MCF 10A (cell line): Measurements from ENCODE around the gene CDCA7. TPM values are rescaled to one million over a fixed set of nuclear protein-coding genes. Genes with fewer than 3 reads are reported as not detected.
"Not testable (repeated sequence)": the region's sequence is repeated elsewhere in the genome, so short reads cannot be mapped to it uniquely, and the experiment has no call there.

ENCODE experiments used
- BruUV-seq: library from RNA; stranded (reverse); fragments of 400-500 nt; replicated peaks from 2 replicates; lab custom pipeline; 2021; lab: Mats Ljungman, UMichigan
- CTCF ChIA-PET: fragments of 300-600 bp; sonication (Branson Sonifier 250); formaldehyde crosslinking; extraction: SDS; loops from one replicate; lab custom pipeline; 2021; ENCODE audit warnings: antibody characterized with exemption, inconsistent platforms; lab: Yijun Ruan, JAX
- POLR2A ChIA-PET: fragments of 300-600, 350-650 bp; sonication (Branson Sonifier 250); formaldehyde crosslinking; extraction: SDS; loops from one replicate; lab custom pipeline; 2020; ENCODE audit warnings: antibody characterized with exemption, inconsistent platforms; lab: Yijun Ruan, JAX
- DNase-seq: peaks from one replicate; pipeline ENCODE4 v3.0.0-alpha.2; 2018; ENCODE audit not compliant: unreplicated experiment
- H3K27ac Mint-ChIP-seq: one replicate; pipeline ENCODE4 v1.8.0; 2022; ENCODE audit warnings: mild to moderate bottlenecking, low read depth, mixed read lengths; ENCODE audit not compliant: unreplicated experiment
- H3K27me3 Mint-ChIP-seq: one replicate; pipeline ENCODE4 v1.8.0; 2022; ENCODE audit warnings: mixed read lengths; ENCODE audit not compliant: insufficient read depth, unreplicated experiment
- H3K36me3 Mint-ChIP-seq: one replicate; pipeline ENCODE4 v1.8.0; 2022; ENCODE audit warnings: mild to moderate bottlenecking, moderate library complexity, mixed read lengths; ENCODE audit not compliant: insufficient read depth, unreplicated experiment
- H3K4me1 Mint-ChIP-seq: one replicate; pipeline ENCODE4 v1.8.0; 2022; ENCODE audit warnings: mixed read lengths; ENCODE audit not compliant: insufficient read depth, unreplicated experiment
- H3K4me3 Mint-ChIP-seq: one replicate; pipeline ENCODE4 v1.8.0; 2022; ENCODE audit warnings: mild to moderate bottlenecking, moderate library complexity, mixed read lengths; ENCODE audit not compliant: unreplicated experiment
- H3K9me3 Mint-ChIP-seq: one replicate; pipeline ENCODE4 v1.8.0; 2022; ENCODE audit warnings: mixed read lengths; ENCODE audit not compliant: unreplicated experiment
- intact Hi-C: fragments of 100-400 bp; cut with micrococcal nuclease; formaldehyde crosslinking; loops from 2 replicates; pipeline ENCODE4 v1.14.1; 2022
- total RNA-seq: library from RNA; stranded (reverse); gene quantifications from 2 replicates; pipeline ENCODE4 v1.2.3, GENCODE V29; 2022
- TF ChIP-seq, protein P1 (sequence below): fragments of 200-600 bp; IDR thresholded peaks from one replicate; pipeline ENCODE4 v1.8.0; 2022; ENCODE audit warnings: antibody characterized with exemption, mild to moderate bottlenecking; ENCODE audit not compliant: unreplicated experiment

The CDCA7 gene
- total RNA-seq, 1 experiment from 2014 or later: 14.0 TPM

DNA sequence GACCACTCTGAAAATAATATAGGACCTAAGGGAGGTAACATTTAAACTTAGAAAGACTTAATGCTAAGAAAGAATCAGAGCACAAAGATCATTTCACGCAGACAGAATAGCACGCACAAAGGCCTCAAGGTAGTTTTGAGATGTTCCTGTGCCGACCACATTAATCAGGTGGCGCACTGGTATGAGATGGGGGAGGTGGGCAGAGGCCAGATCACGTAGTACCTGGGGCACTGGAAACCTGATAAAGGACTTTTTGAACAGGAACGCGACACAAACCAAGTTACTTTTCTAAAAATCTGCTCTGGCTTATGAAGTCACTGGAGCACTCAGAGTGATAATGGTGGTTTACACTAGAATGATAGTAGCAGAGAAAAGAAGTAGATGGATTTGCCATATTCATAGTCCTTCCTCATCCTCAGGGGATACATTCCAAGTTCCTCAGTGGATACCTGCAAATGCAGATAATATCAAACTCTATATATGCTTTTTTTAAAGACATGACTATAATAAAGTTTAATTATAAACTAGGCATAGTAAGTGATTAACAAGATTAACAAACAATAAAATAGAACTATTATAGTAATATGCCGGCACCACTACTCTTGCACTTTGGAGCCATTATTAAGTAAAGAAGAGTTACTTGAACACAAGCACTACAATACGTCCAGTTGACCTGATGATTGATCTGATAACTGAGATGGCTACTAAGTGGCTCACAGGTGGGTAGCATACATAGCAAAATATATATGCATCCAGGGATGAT is 42.6 kb upstream of the CDCA7 start:
- DNase-seq: no peak
- H3K4me1 Mint-ChIP-seq: no peaks in the 10 kb centered on the region
- no peak overlapping the region for H3K27ac Mint-ChIP-seq
- ChIA-PET POLR2A (no interaction called here), CTCF (interaction anchor here (0.6 kb wide), 1 partner anchor 487 kb away, joined by 3 read pairs; no protein-coding TSS in a partner anchor)
- no peak overlapping the region for H3K4me3 Mint-ChIP-seq
- H3K27me3 Mint-ChIP-seq: no peaks in the 10 kb centered on the region
- no TSS peak for BruUV-seq
- no peaks in the 10 kb centered on the region for H3K9me3 Mint-ChIP-seq
- intact Hi-C loops: no loop called here
- peaks cover 5% of the 10 kb centered on the region for H3K36me3 Mint-ChIP-seq
- TF ChIP-seq, protein P1, sequence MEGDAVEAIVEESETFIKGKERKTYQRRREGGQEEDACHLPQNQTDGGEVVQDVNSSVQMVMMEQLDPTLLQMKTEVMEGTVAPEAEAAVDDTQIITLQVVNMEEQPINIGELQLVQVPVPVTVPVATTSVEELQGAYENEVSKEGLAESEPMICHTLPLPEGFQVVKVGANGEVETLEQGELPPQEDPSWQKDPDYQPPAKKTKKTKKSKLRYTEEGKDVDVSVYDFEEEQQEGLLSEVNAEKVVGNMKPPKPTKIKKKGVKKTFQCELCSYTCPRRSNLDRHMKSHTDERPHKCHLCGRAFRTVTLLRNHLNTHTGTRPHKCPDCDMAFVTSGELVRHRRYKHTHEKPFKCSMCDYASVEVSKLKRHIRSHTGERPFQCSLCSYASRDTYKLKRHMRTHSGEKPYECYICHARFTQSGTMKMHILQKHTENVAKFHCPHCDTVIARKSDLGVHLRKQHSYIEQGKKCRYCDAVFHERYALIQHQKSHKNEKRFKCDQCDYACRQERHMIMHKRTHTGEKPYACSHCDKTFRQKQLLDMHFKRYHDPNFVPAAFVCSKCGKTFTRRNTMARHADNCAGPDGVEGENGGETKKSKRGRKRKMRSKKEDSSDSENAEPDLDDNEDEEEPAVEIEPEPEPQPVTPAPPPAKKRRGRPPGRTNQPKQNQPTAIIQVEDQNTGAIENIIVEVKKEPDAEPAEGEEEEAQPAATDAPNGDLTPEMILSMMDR: no peak

DNA sequence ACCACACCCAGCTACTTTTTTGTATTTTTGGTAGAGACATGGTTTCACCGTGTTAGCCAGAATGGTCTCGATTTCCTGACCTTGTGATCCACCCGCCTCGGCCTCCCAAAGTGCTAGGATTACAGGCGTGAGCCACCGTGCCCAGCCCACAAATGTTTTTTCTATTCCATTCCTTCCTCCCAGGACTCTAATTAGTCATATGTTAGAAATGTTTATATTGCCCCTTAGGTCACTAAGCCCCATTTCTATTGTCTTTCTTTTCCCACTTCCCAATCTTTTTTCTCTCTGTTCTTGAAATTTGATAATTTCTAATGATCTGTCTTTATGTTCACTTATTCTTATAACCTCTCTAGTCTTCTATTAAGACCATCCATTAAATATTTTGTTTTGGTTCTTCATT is 31.3 kb upstream of the CDCA7 start:
- H3K9me3 Mint-ChIP-seq: peaks cover 13% of the 10 kb centered on the region
- intact Hi-C loops: no loop called here
- ChIA-PET POLR2A (no interaction called here), CTCF (interaction anchor here (0.6 kb wide), 1 partner anchor 371 kb away, joined by 3 read pairs; no protein-coding TSS in a partner anchor)
- no peaks in the 10 kb centered on the region for H3K4me1 Mint-ChIP-seq
- TF ChIP-seq, protein P1: no peak
- no peaks in the 10 kb centered on the region for H3K27me3 Mint-ChIP-seq
- no TSS peak for BruUV-seq
- DNase-seq: no peak
- no peak overlapping the region for H3K27ac Mint-ChIP-seq
- H3K4me3 Mint-ChIP-seq: no peak overlapping the region
- H3K36me3 Mint-ChIP-seq: no peaks in the 10 kb centered on the region

DNA sequence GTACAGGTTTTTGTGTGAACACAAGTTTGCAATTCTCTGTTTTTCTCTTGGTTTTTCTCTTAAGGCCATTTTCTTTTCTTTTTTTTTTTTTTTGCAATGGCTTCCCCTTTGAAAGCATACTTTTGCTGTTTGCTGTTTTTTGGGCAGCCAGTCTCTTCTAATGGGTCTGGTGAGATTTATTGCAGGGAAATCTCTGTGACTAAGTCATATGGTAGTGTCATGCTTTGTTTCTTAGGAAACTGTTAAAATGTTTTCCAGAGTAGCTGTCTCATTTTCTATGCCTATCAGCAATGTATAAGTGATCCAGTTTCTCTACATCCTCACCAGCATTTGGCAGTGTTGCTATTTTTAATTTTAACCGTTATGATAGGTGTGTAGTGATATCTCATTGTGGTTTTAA is 27.9 kb upstream of the CDCA7 start:
- Mint-ChIP-seq H3K36me3 (no peaks in the 10 kb centered on the region), H3K4me3 (no peak overlapping the region), H3K4me1 (no peaks in the 10 kb centered on the region), H3K27me3 (no peaks in the 10 kb centered on the region), H3K9me3 (peaks cover 21% of the 10 kb centered on the region), H3K27ac (no peak overlapping the region)
- TF ChIP-seq, protein P1: no peak
- intact Hi-C loops: no loop called here
- no peak for DNase-seq
- CTCF ChIA-PET: no interaction called here
- POLR2A ChIA-PET: no interaction called here
- BruUV-seq: no TSS peak

DNA sequence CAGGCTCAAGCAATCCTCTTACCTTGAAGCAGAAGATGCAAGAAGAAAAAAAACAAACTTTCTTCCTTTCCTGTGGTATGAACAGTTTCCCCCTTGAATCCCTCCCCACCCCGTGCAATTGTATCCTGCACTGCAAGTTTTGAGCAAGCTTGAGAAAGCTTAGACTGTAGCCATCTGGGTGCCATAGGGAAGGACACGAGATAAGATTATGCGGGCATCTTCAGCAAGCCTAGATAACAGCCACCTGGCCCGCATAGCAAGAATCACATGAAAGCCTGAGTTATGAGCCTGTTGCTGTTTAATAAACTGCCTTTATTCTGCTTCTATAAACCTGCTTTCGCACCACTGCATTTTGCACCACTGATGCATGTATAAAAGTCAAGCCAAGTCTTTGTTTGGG is 27.3 kb upstream of the CDCA7 start:
- Mint-ChIP-seq H3K9me3 (peaks cover 22% of the 10 kb centered on the region), H3K4me3 (no peak overlapping the region), H3K27me3 (no peaks in the 10 kb centered on the region), H3K36me3 (no peaks in the 10 kb centered on the region), H3K4me1 (no peaks in the 10 kb centered on the region), H3K27ac (no peak overlapping the region)
- DNase-seq: no peak
- POLR2A ChIA-PET: no interaction called here
- BruUV-seq: no TSS peak
- CTCF ChIA-PET: no interaction called here
- TF ChIP-seq, protein P1: no peak
- intact Hi-C loops: no loop called here

DNA sequence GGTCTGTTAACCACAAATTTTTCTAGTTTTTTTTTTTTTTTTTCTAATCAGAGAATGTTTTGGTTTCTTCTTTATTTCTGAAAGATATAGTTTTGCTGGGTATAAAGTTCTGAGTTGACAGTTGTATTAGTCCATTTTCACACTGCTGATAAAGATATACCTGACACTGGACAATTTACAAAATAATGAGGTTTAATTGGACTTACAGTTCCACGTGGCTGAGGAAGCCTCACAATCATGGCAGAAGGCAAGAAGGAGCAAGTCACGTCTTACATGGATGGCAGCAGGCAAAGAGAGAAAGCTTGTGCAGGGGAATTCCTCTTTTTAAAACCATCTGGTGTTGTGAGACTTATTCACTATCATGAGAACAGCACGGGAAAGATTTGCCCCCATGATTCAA is 21.7 kb upstream of the CDCA7 start:
- peaks cover 30% of the 10 kb centered on the region for H3K9me3 Mint-ChIP-seq
- BruUV-seq, DNase-seq, intact Hi-C loops, H3K27me3 Mint-ChIP-seq, H3K4me3 Mint-ChIP-seq, H3K36me3 Mint-ChIP-seq, POLR2A ChIA-PET, H3K4me1 Mint-ChIP-seq, H3K27ac Mint-ChIP-seq: not testable (repeated sequence)
- CTCF ChIA-PET: interaction anchor here (0.7 kb wide), 1 partner anchor 536 kb away, joined by 3 read pairs; no protein-coding TSS in a partner anchor
